Measurements from ENCODE around the gene NOS3.

NOS3 gene

DNA sequence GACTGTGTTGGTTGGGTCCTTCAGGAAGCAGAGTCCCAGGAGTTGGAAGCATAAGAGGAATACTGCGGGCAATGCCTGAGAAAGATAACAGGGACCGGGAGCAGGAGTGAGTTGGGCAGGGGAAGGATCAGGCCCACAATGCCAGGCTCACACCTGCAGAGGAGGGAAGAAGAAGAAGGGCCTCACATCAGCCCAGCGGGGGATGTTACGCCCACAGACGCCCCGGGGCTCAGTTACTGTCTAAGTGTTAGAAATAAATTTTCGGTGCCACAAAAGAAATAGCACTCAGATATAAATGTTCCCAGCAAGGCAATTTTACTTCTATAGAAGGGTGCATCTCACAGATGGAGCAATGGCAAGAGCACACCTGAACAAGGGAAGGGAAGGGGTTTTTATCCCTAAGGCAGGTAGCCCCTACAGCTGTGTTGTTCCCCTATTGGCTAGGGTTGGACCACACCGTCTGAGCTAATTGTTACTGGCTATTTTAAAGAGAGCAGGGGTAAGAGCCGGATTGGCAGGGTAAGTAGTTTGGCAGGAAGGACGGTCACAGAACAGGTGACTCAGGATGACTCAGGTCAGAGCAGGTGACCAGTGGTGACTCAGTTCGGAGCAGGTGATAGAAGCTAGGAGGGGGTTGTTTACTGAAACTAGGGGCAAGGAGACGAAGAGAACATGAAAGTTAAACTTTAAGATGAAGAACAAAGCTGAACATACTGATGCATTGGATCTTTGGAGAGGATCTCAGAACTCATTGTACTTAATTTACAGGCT is at the start of gene NOS3:
NOS3 (plus strand) TSS at position 602 of the 771 bp plus-strand sequence. CDS start 2,787 bp downstream, outside the sequence.
- DNase-seq (ENCODE audit: low read depth) = no peak

DNA sequence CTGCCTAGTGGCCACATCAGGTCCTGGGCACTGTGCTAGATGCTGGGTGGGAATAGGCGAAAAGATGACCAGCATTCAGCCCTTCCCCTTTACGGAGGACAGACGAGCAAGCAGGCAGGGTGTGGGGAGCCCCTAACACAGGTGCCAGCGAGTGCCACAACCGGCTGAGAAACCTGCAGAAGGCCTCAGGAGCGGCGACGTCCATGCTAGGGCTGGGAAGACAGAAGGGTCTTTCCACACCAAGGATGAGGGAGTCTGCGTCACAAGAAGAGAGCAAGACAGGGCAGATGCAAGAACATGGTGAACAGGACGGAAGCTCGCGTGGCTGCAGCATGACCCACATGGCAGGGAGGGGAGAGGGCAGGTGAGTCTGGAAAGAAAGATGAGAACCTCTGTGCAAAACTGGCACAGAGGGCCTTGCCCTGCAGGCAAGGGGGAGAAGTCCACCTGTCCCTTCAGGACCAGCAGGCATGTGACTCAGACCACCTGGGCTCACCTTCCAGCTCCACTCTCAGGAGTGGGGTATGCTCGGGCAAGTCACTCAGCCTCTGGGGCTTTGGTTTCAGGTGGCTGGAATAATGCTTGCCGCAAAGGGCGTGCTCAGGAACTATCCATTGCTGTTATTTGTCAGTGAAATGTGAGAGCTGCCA is 49.3 kb upstream of the NOS3 start:
- DNase-seq (ENCODE audit: low read depth) = no peak

DNA sequence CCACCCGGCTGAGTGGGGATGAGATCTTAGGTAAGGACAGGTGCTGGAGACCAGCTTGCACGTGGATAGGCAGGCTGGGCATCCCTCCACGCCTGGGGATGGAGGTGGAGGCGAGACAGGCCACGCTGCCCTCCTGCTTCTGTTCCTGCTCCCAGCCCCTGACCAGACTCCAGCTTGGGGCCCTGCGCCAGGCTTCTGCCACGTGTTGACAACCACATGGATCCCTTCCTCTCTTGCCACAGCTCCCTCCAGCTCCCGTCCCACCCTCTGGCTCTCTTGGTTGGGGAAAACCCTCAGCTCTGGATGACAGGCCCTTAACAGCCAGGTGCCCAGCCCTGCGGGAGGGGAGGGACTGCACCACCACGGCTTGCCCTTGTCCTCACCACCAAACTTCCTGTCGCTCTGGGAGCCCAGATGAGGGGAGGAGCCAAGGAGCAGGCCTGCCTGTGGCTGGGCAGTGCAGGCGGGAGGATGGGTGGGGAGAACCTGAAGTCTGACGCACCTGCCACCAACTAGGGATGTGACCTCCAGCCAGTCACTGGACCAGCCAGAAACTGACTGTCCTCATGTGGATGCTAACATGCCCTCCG is 48.7 kb upstream of the NOS3 start:
- peak; percentile 20 for DNase-seq (ENCODE audit: low read depth)

DNA sequence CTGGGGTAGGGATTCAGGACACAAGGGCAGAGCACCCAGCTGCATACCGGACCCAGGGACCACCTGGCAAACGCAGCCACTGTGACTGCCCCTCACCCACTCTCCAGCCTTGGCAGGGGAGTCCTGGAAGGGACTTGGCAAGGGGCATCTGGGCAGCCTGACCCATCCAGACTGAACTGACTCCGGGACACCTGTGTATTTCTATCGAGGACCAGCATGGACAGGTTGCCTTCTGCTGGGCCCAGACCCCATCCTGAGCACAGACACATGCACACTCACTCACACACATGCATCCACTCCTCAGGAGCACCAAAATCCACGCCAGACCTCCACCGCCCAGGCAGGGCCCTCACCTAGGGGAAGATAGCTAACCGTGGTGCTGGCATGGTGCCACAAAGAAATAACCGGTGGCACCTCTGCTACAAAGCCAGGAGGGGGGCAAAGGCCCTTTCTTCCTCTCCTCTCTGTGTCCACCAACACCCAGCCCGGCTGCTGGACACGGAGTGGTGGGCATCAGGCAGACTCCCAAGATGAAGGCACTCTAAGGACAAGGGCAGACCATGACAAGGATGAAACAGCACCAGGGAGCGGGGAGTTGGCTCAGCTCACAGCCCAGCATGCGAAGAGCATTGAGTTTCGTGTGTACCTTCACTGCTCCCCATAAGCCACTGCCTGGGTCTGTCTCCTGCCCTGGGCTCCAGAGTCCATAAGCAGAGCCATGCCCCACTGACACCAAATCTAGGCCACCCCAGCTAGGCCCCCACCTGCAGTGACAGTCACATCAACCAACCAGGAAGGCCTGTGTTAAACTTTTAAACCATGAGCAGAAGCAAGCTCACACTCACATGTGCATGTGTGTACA is 48.0 kb upstream of the NOS3 start:
- DNase-seq (ENCODE audit: low read depth) = no peak

DNA sequence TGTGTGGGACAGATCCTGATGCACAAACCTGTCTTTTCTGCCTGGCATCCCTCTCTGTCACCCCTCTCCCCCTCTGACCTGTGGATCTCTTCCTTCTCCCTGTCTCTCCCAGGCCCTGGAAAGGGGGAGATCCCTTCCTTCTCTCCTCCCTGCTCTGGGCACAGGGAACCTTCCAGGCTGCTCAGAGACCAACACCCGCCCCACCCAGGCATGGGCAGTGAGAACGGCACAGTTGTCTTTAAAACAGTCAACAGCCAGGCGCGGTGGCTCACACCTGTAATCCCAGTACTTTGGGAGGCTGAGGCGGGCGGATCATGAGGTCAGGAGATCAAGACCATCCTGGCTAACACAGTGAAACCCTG is 47.4 kb upstream of the NOS3 start:
- DNase-seq (ENCODE audit: low read depth) = no peak

DNA sequence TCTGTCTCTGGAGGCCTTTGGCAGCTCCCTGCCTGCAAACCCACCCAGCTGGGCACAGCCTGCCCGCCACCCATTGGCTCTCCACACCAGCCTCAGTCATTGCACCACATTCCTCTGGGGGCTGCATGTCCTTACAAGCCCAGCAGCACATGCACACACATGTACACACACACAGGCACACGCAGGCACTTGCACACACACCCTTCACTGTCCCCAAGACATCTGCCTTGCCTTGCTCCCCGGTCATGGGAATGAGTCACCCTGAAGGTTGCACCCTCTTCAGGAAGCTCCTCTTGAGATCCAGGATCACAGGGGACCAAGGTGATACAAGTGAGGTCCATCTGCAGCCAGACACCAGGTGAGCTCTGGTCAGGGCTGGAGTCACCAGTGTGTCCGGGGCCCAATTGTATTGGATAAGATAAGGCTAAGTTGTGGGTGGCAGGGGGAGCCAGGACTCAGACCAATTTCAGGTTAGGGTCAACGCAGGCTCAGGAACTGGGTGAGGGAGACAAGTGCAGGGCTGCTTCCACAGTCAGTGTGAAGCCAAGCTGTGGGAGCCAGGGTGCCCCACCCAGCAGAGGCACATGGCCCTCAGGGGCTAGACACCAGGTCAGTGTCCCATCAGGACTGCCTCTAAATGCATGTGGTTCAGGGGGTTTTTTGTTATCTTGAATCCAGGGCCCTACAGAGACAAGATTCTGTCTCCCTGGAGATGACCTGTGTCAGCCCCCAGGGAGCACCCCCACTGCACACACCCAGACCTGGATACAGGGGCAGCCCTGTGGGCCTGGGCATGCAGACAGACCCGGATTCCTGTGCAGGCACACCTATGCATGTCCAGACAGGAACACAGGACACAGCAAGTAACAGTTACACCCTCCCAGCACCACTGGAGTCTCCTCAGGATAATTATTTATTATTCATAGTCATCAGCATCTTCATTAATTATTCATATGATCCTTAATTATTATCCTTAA is 46.5 kb upstream of the NOS3 start:
- no peak for DNase-seq (ENCODE audit: low read depth)

DNA sequence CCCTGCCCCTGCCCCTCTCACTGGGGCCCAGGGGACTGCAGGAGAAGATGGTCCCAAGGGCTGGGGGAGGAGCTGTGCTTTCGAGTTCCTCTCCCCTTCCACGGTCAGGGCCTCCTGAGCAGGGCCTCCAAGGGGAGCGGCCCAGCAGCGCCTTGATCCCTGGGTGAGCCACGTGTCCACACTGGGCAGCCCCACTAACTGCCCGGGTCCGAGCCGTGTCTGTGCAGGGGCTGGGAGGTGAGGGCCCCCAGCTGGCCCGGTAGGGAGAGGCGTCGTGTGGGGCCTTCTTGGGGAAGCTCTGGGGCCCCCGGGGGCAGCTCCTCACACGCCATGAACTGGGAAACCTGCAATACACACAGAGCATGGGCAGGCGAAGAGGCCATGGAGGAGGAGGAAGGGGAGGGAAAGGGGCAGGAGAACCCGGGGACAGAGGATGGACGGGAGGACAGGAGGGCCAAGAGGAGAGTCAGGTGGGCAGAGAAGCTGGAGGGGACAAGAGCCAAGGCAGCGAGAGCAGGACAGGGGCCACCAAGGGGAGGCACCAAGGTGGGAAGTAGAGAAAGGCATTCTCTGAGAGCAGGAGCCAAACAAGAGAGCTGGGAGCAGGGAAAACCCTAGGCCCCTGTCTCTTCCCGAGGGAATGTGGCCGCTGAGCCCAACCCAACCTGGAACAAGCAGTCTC is 45.5 kb upstream of the NOS3 start:
- no peak for DNase-seq (ENCODE audit: low read depth)

DNA sequence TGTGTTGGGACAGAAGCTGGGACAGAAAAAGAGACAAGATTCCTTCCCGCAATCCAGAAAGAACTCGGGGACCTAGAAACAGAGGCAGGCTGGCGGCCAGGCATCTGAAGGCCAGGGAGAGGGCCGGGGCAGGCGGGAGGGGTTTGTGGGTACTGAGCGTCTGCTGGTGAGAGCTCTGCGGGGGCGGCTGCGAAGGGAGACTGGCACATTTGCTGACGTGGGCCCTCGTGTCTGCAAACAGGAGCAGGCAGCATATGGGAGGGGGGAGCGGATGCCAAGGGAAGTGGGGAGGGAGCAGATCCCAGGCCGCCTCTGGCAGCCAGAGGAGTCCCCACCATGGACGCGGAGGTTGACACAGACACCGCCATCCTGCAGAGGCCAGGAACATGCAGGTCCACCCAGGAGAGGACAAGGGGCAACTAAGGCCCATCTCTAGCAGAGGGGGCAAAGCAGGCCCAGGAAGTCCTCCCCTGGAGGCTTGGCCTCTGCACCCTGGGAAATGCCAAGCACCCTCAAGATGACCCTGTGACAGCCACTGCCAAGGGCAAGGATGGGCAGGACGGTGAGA is 44.9 kb upstream of the NOS3 start:
- no peak for DNase-seq (ENCODE audit: low read depth)

DNA sequence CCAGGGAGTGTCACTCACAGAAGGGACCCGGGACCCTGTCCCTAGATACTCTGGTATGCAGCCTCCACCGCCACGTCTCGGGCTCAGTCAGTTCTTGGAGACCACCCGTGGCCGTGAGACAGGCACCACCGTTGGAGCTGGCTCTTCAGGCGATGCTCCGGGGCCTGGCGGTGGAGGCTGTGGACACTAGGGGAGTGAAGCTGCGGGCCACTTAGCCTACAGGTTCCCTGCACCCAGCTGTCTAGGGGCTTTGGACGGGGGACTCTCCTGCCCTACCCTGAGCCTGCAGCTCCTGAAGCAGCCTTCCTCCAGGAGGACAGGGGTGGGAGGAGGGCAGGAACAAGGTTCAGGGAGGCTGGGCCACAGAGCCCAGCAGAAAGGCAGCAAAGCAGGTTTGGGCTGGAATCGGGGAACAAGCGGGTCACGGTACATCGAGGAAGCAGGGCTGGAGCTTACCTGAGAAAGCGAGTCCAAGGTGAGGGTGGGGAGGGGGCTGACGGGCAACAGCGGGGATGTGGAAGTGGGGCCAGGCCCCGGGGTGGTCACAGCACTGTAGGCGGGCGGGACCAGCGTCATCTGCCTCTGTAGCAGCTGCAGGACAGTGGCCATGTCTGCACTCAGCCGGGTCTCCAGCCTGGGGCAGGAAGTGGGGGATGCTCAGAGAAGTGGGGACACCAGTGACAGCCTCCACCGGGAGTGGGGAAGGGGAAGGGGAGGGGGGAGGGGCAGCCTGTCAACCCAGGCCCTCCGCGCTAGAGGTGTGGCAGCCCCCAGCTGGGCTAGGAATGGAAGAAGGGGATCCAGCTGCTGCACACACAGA is 44.2 kb upstream of the NOS3 start:
- DNase-seq (ENCODE audit: low read depth) = no peak

DNA sequence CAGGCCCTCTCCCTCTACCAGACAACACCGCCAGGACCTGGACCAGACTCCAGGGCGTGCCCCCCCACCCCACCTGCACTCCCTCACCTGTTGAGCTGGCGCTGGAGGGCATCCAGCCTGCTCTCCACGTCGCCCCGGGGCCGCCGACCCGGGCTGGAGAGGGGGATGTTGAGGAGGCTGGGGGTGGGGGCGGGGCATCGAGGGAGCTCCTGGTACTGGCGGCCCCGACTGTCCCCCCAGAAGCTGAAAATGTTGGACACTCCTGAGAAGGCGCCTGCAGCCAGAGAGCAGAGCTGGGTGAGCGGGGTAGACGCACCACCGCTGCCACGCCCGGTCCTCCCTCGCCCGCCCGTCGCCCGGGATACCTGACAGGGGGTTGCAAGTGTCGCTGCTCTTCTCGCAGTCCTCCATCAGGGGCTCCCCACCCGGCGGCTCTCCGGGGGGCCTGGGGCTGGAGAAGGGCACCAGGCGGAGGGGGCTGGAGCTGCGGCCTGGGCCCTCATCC is 43.5 kb upstream of the NOS3 start:
- no peak for DNase-seq (ENCODE audit: low read depth)

DNA sequence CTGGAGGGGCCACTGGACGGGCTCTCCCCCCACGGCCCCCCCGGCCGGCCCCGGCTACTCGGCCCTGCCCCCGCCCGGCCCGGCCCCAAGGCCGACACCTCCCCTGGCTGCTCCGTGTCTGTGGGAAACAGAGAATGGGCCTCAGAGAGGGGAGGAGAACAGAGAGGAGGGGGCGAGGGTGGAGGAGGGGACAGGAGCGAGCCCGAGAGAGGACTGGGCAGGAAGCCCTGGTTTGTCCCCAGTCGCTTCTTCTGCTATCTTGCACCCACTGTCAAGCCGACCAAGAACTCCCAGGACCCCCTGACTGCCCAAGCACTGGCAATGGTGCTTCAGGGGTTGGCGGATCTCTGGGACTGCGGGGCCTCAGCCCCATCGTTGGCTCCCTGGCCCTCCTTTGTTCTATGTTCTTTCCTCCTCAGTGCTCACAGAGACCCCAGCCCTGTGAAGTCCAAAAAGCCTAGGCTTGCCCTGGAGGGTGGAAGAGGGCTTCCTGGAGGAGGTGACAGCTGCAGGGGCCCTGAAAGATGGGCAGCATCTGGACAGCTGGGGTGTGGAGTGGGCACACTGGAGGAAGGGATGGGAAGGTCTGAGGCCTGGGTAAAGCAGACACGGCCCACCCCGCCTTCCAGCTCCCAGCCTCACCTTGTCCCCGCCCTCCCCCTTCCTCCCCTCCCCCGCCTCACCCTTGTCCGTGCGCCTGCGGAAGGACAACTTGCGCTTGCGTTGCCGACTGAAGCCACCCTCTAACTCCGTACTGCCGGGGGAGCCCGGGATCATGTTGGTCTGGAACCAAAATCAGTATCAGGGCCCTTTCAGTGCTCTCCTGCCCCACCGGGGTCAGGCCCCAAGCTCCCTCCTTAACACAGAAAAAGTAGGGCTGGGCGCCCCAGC is 42.8 kb upstream of the NOS3 start:
- no peak for DNase-seq (ENCODE audit: low read depth)

DNA sequence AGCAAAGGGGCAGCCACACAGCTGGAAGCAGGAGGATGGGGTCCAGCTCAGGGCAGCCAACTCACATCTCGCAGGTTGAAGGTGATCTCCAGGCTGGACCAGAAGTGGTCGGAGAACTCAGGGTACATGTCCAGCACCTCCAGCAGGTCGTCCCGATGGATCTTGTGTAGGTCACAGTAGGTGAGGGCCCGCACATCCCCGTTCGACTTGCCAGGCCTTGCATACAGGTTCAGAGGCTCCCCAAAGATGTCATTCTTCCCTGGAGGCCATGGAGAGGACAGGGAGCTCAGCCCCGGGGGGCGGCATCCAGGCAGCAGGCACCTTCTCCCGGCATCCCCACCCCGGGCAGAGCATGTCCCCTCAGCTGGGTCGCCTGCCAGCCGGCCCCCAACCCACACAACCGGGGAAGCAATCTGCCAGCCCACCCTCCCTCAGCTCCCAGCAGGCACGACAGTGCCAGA is 42.0 kb upstream of the NOS3 start:
- no peak for DNase-seq (ENCODE audit: low read depth)

DNA sequence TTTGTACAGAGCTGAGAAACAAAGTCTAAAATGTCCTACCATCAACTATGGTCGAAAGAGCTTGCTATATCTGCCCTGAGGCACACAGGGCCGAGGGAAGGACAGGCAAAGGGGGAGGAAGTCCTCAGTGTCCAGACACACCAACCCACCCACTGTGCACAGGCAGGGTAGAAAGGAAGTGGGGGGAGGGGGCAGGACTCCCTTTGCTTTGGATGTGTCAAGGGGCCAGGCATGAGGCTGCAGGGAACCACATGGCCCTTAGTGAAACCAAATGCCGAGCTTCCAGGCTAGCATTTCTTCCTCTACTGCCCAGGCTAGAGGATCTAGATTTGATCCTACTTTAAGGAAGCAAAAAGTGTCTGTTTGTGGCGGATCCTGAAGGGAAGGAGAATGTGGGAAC is 41.3 kb upstream of the NOS3 start:
- DNase-seq (ENCODE audit: low read depth) = no peak

DNA sequence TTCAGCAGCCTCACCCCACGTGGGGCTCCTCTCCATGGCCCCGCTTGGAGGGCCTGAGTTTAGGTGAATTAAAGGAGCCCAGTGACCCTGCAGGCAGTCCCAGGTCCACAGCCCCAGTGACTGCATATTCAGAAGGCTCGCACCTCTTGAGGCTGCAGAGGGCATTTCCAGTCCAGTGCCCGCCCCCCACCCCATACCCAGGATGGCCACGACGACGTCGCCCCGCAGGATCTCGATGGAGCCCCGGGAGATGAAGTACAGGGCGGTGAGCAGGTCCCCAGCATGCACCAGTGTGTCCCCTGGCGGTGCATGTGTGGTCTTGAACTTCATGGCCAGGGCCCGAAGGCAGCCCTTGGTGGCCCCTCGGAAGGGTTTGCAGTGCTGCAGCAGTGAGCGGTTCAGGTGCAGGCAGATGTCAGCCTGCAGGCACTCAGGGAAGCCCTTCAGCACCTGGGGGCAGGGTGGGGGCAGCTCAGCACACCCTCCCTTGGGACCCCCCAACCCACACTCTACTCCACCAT is 40.8 kb upstream of the NOS3 start:
- no peak for DNase-seq (ENCODE audit: low read depth)

DNA sequence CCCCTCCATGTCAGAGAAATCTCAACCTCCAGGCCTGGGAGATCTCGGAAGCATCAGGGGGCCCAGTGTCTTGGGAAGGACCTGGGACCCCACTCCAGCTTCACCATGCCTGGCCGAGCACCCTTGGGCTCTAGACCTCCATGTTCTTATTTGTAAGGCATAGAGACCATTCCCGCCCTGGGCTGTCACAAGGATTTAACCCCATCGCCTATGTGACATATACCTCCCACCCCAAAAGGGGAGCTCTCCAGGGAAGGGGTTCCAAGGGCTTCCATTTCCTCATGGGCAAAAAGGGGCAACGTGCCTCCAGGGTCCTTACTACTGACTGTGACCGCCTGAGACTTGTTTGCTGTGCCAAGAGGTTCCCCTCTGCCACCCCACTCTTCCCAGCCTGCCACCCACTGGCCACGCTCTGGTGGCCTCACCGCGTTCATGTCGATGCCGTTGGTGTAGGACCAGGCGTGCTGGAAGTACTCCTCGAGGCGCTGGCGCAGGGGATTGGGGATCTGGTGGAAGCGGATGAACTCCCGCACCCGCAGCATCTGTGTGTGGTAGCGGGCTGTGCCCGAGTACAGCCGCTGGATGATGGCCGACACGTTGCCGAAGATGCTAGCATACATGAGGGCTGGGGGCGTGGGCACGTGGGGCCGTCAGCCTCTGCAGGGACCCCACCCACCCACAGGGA is 40.2 kb upstream of the NOS3 start:
- DNase-seq (ENCODE audit: low read depth) = no peak

DNA sequence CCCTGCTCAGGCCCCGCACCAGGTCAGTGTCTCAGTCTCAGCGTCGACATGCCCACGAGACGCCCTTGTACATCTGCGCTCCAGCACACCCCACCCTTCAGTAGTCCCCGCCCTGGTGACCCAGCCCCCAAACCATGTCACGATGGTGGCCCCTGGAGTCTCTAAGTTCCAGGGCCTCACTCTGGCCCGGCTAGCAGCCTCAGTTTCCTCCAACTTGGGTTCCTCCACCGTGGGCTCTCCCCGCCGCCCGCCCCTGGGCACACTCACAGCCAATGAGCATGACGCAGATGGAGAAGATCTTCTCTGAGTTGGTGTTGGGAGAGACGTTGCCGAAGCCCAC is 39.7 kb upstream of the NOS3 start:
- DNase-seq (ENCODE audit: low read depth) = no peak

DNA sequence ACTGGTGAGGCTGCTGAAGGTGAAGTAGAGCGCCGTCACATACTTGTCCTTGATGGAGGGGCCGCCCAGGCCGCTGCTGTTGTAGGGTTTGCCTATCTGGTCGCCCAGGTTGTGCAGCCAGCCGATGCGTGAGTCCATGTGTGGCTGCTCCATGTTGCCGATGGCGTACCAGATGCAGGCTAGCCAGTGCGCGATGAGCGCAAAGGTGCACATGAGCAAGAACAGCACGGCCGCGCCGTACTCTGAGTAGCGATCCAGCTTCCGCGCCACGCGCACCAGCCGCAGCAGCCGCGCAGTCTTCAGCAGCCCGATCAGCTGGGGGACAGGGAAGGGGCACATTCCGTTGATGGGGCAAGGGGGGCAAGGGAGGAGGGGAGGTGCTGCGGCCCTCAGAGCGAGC is 39.3 kb upstream of the NOS3 start:
- no peak for DNase-seq (ENCODE audit: low read depth)
